Stimulated activated naive CD8-positive, alpha-beta T cell treated with anti-CD3 and anti-CD28 coated beads, Interleukin-15, Interleukin-2, amounts not matched to agents 100 ng/mL and 50 ng/mL, for 24 hours (primary cell): ENCODE data around the gene RGS12.

Experiments
- H3K27ac Mint-ChIP-seq: one replicate; pipeline ENCODE4 v1.8.0; 2021; ENCODE audit warnings: mild to moderate bottlenecking, mixed read lengths
- H3K27me3 Mint-ChIP-seq: one replicate; pipeline ENCODE4 v1.8.0; 2021; ENCODE audit warnings: mixed read lengths
- H3K36me3 Mint-ChIP-seq: one replicate; pipeline ENCODE4 v1.8.0; 2021; ENCODE audit warnings: low read depth, mixed read lengths
- H3K4me1 Mint-ChIP-seq: one replicate; pipeline ENCODE4 v1.8.0; 2021; ENCODE audit warnings: low read depth, mixed read lengths
- H3K4me3 Mint-ChIP-seq: one replicate; pipeline ENCODE4 v1.8.0; 2021; ENCODE audit warnings: mild to moderate bottlenecking, mixed read lengths
- H3K9me3 Mint-ChIP-seq: one replicate; pipeline ENCODE4 v1.8.0; 2021; ENCODE audit warnings: mixed read lengths

The RGS12 gene

GRCh38 chr4:3305610-3306371 lies 13.0 kb downstream of the RGS12 start:
- peak overlapping the region; percentile 51 for H3K27ac Mint-ChIP-seq
- no peak overlapping the region for H3K4me3 Mint-ChIP-seq
- H3K36me3 Mint-ChIP-seq = no peaks in the 10 kb centered on the region
- H3K27me3 Mint-ChIP-seq = peaks cover 8% of the 10 kb centered on the region
- no peaks in the 10 kb centered on the region for H3K9me3 Mint-ChIP-seq
- peaks cover 53% of the 10 kb centered on the region for H3K4me1 Mint-ChIP-seq

- H3K4me1 Mint-ChIP-seq = peaks cover 48% of the 10 kb centered on the region
- no peaks in the 10 kb centered on the region for H3K9me3 Mint-ChIP-seq
- H3K27me3 Mint-ChIP-seq = peaks cover 8% of the 10 kb centered on the region
- no peak overlapping the region for H3K27ac Mint-ChIP-seq
- no peaks in the 10 kb centered on the region for H3K36me3 Mint-ChIP-seq
- H3K4me3 Mint-ChIP-seq = no peak overlapping the region
Measured at GRCh38 chr4:3306450-3306849, 13.6 kb downstream of the RGS12 start.

DNA sequence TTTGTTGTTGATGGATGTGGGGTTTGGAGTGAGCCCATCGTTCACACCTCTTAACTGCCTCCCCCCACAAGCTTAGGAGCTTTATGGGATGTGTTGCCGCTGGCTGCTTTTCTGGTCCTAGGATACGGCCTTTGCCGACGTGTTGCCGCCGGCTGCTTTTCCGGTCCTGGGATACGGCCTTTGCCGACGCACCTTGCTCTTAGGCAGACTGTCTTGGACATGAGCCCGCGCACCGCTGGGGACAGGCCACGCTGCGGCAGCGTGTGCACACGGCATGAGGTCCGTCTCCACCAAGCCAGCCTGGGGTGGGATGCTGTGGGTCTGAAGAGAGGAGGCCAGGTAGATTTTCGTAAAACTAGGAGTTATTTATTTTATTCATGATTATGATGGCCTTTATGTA lies 14.2 kb downstream of the RGS12 start:
- Mint-ChIP-seq H3K36me3 (no peaks in the 10 kb centered on the region), H3K9me3 (no peaks in the 10 kb centered on the region), H3K4me1 (peaks cover 42% of the 10 kb centered on the region), H3K4me3 (no peak overlapping the region), H3K27ac (no peak overlapping the region), H3K27me3 (peaks cover 8% of the 10 kb centered on the region)

DNA sequence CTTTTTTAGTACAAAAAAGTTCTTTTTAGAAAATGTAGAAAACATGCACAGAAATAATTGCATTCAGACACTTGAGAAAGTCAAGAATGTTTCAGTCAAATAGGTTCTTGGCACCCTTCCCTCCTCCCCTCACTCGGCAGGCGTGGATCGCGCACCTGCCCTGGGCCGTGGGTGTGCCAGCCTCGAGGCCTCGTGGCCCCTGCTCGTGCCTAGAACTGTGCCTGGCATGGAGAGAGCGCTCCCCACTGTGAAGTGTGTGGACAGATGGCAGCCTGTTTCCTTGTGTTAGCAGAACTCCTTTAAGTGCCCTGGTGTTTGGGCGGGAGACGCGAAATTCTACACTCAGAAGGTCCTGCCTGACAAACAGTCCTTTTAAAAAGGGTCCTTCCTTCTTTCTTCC lies 14.7 kb downstream of the RGS12 start:
- H3K27me3 Mint-ChIP-seq = peaks cover 8% of the 10 kb centered on the region
- H3K9me3 Mint-ChIP-seq = no peaks in the 10 kb centered on the region
- no peak overlapping the region for H3K4me3 Mint-ChIP-seq
- peaks cover 38% of the 10 kb centered on the region for H3K4me1 Mint-ChIP-seq
- no peak overlapping the region for H3K27ac Mint-ChIP-seq
- H3K36me3 Mint-ChIP-seq = no peaks in the 10 kb centered on the region

DNA sequence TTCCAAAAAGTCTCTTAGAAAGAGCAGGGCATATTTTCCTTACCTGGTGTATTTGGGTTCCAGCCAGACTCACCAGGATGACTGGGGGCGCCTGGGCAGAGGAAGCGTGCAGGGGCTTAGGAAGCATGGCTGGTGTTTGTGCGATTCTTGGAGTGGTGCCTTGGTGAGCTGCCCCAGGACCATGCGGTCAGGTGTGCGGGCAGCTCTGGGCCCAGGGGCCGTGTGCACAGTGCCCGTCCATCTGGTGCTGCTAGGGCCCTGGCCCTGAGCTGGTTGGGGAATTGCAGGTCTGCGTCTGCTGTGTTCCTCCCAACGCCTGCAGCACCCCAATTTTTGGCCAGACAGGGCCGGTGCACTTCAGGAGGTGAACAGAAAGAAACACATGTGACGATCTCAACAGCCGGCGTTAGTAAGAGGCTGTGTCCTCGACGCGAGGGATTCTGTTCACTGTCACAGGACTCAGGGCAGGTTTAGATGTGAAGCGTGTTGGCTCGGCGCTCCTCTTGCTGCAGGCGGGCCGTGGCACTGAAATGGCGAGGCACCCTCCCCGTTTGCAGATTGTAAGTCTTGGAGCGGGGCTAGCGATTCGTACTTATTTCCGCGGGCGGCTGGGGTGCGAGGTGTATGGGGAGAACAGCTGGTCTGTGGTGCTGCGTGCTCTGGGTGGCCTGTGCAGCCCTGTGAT lies 15.2 kb downstream of the RGS12 start:
- H3K27me3 Mint-ChIP-seq = peaks cover 4% of the 10 kb centered on the region
- no peak overlapping the region for H3K27ac Mint-ChIP-seq
- no peaks in the 10 kb centered on the region for H3K36me3 Mint-ChIP-seq
- no peaks in the 10 kb centered on the region for H3K9me3 Mint-ChIP-seq
- peaks cover 32% of the 10 kb centered on the region for H3K4me1 Mint-ChIP-seq
- H3K4me3 Mint-ChIP-seq = no peak overlapping the region

GRCh38 chr4:3308691-3309090 lies 15.9 kb downstream of the RGS12 start:
- Mint-ChIP-seq H3K36me3 (no peaks in the 10 kb centered on the region), H3K27ac (no peak overlapping the region), H3K4me1 (peaks cover 26% of the 10 kb centered on the region), H3K4me3 (no peak overlapping the region), H3K9me3 (no peaks in the 10 kb centered on the region), H3K27me3 (peaks cover 3% of the 10 kb centered on the region)

DNA sequence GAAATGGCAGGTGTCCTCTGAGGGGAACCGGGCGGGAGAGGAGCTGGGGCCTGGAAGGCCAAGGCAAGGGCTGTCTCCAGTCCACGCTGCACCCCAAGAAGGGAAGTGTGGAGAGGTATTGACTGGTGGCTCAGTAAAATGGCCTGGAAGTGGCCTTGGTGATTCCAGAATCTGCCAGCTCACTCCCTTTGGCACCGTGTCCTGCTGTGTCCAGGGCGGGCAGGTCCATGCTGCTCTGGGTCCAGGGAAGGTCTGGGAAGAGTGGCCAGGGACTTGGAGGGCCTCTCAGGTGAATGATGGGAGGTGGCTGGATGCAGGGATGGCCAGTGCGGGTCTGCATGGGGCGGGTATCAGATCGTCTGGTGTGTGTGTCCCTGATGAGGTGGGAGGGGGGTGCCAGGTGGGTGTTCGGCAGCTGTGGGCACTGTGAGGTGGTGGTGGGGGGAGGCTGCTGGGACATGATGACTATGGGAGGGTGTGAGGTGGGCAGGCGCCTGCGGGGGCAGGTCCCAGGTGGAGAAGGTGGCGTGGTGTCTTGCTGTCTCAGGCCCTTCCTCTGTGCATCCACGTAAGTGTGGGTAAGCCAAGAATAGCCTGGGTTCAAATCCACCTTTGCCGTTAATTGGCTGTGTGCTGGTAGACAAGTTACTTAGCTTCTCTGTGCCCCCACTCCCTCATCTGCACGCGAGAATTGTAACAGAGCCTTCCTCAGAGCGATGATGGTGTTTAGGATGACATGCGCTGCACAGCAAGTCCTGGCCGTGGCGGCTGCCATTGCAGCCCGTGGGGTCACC lies 17.7 kb downstream of the RGS12 start:
- H3K27me3 Mint-ChIP-seq = no peaks in the 10 kb centered on the region
- peaks cover 8% of the 10 kb centered on the region for H3K4me1 Mint-ChIP-seq
- H3K27ac Mint-ChIP-seq = no peak overlapping the region
- H3K36me3 Mint-ChIP-seq = no peaks in the 10 kb centered on the region
- H3K9me3 Mint-ChIP-seq = no peaks in the 10 kb centered on the region
- no peak overlapping the region for H3K4me3 Mint-ChIP-seq

- Mint-ChIP-seq H3K27ac (no peak overlapping the region), H3K4me1 (peaks cover 2% of the 10 kb centered on the region), H3K27me3 (no peaks in the 10 kb centered on the region), H3K4me3 (no peak overlapping the region), H3K9me3 (no peaks in the 10 kb centered on the region), H3K36me3 (no peaks in the 10 kb centered on the region)
Measured at GRCh38 chr4:3311095-3311372, 18.2 kb downstream of the RGS12 start.

DNA sequence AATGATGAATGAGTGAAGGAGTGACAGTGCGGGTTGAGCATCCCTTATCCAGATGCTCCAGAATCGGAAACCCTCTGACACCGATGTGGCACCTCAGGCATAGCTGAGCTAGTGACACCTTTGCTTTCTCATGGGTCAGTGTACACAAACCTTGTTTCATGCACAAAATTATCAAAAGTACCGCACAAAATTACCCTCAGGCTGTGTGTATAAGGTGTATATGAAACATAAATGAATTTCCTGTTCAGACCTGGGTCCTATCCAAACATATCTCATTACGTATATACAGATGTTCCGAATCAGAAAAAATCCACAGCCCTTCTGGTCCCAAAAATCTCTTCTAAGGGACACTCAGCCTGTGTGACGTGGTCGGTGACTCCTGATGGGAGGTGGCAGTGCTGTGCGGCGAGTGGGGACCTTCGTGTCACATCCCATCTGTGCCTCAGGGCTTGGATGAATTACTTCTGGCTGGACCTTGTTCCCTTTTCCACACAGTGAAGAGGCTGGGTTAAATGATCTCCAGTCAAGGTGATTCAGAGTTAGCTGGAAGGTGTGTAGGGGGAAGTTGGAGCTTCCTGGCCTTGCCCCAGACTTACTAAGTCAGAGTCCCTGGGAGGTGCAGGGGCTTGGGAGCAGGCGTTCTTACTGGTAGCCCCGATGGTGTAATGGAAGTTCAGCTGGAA lies 18.8 kb downstream of the RGS12 start:
- Mint-ChIP-seq H3K27me3 (no peaks in the 10 kb centered on the region), H3K27ac (no peak overlapping the region), H3K4me3 (no peak overlapping the region), H3K9me3 (no peaks in the 10 kb centered on the region), H3K36me3 (no peaks in the 10 kb centered on the region), H3K4me1 (no peaks in the 10 kb centered on the region)

- no peaks in the 10 kb centered on the region for H3K36me3 Mint-ChIP-seq
- H3K9me3 Mint-ChIP-seq = no peaks in the 10 kb centered on the region
- no peaks in the 10 kb centered on the region for H3K4me1 Mint-ChIP-seq
- no peaks in the 10 kb centered on the region for H3K27me3 Mint-ChIP-seq
- no peak overlapping the region for H3K4me3 Mint-ChIP-seq
- no peak overlapping the region for H3K27ac Mint-ChIP-seq
Measured at GRCh38 chr4:3312362-3312761, 19.5 kb downstream of the RGS12 start.

DNA sequence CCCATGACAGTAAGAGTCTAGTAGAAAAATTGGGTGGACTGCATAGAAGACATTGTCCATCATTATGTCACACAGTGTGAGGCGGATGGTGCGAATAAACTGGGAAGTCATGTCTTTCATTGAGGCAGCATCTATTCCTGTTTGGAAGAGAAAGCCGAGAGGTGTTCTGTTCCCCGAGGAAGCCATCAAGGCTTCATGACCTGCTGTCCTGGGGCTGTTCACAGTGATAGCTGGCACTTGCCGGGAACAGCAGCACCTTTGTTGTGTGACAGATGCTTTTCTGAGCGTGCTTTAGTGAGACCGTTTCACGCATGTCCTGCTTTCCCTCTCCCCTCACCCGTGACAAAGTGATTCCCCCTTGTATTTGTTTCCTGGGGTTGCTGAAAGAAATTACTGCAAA lies 20.3 kb downstream of the RGS12 start:
- no peaks in the 10 kb centered on the region for H3K36me3 Mint-ChIP-seq
- no peak overlapping the region for H3K27ac Mint-ChIP-seq
- H3K4me1 Mint-ChIP-seq = no peaks in the 10 kb centered on the region
- H3K27me3 Mint-ChIP-seq = no peaks in the 10 kb centered on the region
- no peaks in the 10 kb centered on the region for H3K9me3 Mint-ChIP-seq
- no peak overlapping the region for H3K4me3 Mint-ChIP-seq

- Mint-ChIP-seq H3K27ac (no peak overlapping the region), H3K9me3 (no peaks in the 10 kb centered on the region), H3K36me3 (no peaks in the 10 kb centered on the region), H3K27me3 (no peaks in the 10 kb centered on the region), H3K4me3 (no peak overlapping the region), H3K4me1 (no peaks in the 10 kb centered on the region)
Measured at GRCh38 chr4:3313556-3314228, 20.9 kb downstream of the RGS12 start.

- Mint-ChIP-seq H3K4me1 (no peaks in the 10 kb centered on the region), H3K4me3 (no peak overlapping the region), H3K27me3 (no peaks in the 10 kb centered on the region), H3K9me3 (no peaks in the 10 kb centered on the region), H3K36me3 (no peaks in the 10 kb centered on the region), H3K27ac (no peak overlapping the region)
Measured at GRCh38 chr4:3314706-3315260, 22.0 kb downstream of the RGS12 start.

DNA sequence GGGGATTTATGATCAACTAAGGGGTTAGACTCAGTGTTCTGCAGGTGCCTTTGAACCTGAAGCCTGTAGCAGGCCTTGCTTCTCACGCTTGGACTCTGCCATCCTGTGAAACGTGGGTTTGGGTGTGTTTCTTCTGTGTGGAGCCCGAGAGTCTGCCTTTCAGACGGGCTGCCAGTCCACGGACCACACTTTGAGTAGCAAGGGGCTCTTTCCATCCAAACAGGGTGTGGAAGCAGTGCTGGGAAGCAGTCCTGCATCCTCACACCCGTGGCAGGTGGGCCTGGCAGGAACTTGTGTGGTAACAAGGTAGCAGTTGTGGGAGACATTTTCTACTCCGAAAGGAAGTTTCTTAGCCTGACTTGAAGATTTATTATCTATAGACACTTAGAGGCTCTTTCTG lies 22.7 kb downstream of the RGS12 start:
- no peaks in the 10 kb centered on the region for H3K4me1 Mint-ChIP-seq
- H3K27ac Mint-ChIP-seq = no peak overlapping the region
- H3K27me3 Mint-ChIP-seq = no peaks in the 10 kb centered on the region

More for the DNA sequence above, 22.7 kb downstream of the RGS12 start:
- Mint-ChIP-seq H3K4me3 (no peak overlapping the region), H3K36me3 (no peaks in the 10 kb centered on the region), H3K9me3 (no peaks in the 10 kb centered on the region)
